ENCODE measurements around the gene GNAT2.

DNA sequence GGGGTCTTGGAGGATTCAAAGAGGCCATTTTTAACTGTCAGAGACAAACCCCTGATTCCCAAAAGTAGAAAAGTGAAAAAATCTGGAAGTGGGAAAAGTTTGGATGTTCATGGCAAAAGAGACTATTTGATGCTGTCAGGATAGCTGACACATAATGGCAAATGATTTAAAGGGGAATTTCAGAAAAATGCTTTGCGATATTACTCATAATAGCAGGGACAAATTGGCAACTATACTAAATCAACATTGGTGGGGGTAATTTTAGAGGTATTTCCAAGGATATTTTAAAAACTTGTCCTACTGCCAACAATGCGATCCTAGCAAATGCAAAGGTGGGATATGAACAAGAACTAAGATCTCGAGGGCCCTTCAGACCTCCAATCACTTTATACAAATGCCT lies 31.2 kb upstream of the GNAT2 start:
- TF ChIP-seq, protein P1, sequence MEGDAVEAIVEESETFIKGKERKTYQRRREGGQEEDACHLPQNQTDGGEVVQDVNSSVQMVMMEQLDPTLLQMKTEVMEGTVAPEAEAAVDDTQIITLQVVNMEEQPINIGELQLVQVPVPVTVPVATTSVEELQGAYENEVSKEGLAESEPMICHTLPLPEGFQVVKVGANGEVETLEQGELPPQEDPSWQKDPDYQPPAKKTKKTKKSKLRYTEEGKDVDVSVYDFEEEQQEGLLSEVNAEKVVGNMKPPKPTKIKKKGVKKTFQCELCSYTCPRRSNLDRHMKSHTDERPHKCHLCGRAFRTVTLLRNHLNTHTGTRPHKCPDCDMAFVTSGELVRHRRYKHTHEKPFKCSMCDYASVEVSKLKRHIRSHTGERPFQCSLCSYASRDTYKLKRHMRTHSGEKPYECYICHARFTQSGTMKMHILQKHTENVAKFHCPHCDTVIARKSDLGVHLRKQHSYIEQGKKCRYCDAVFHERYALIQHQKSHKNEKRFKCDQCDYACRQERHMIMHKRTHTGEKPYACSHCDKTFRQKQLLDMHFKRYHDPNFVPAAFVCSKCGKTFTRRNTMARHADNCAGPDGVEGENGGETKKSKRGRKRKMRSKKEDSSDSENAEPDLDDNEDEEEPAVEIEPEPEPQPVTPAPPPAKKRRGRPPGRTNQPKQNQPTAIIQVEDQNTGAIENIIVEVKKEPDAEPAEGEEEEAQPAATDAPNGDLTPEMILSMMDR (IDR thresholded peaks at IDR 0.05): no peak
- TF ChIP-seq POLR2A (IDR thresholded peaks at IDR 0.05): no peak
- TF ChIP-seq POLR2AphosphoS5 (IDR thresholded peaks at IDR 0.05): no peak
- TF ChIP-seq EP300 (IDR thresholded peaks at IDR 0.05): no peak

Data from gastroesophageal sphincter (tissue), 3 donors.